ENCODE measurements around the gene DLGAP3. TPM values are rescaled to one million over a fixed set of nuclear protein-coding genes. Genes with fewer than 3 reads are reported as not detected.

The DLGAP3 gene
- total and polyA plus RNA-seq, 2 of the 13 experiments (the other 11 are each of a cell fraction or from before 2014, with no cell fraction given) = 0.03 to 0.04 TPM

DNA sequence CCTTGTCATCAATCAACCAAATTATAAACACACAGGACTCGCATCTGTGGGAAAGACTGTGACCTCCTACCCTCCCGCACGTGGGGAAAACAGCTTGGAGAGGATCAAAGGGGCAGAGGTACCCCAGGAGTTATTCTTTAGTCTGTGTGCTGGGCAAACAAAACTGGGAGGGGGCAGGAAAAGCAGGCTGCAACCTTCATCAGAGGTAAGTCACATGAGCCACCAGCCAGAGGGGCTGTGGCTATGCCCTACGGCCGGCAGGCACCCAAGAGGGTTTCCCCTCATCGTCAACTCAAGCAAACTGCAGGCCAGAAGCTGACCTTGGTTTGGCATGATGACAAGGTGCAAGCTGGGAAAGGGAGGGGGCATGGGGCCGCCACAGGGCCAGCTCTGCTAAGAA is 82.4 kb downstream of the DLGAP3 start (continued):
- TF ChIP-seq, protein P1, sequence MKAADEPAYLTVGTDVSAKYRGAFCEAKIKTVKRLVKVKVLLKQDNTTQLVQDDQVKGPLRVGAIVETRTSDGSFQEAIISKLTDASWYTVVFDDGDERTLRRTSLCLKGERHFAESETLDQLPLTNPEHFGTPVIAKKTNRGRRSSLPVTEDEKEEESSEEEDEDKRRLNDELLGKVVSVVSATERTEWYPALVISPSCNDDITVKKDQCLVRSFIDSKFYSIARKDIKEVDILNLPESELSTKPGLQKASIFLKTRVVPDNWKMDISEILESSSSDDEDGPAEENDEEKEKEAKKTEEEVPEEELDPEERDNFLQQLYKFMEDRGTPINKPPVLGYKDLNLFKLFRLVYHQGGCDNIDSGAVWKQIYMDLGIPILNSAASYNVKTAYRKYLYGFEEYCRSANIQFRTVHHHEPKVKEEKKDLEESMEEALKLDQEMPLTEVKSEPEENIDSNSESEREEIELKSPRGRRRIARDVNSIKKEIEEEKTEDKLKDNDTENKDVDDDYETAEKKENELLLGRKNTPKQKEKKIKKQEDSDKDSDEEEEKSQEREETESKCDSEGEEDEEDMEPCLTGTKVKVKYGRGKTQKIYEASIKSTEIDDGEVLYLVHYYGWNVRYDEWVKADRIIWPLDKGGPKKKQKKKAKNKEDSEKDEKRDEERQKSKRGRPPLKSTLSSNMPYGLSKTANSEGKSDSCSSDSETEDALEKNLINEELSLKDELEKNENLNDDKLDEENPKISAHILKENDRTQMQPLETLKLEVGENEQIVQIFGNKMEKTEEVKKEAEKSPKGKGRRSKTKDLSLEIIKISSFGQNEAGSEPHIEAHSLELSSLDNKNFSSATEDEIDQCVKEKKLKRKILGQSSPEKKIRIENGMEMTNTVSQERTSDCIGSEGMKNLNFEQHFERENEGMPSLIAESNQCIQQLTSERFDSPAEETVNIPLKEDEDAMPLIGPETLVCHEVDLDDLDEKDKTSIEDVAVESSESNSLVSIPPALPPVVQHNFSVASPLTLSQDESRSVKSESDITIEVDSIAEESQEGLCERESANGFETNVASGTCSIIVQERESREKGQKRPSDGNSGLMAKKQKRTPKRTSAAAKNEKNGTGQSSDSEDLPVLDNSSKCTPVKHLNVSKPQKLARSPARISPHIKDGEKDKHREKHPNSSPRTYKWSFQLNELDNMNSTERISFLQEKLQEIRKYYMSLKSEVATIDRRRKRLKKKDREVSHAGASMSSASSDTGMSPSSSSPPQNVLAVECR (CRISPR knock-in tag; IDR thresholded peaks at IDR 0.05; ENCODE audit: borderline replicate concordance) = peak; percentile 35; the same call in 1 of the 2 replicates
- TF ChIP-seq ATF1 (CRISPR knock-in tag; IDR thresholded peaks at IDR 0.05) (no peak), ZMYM4 (CRISPR knock-in tag; IDR thresholded peaks at IDR 0.05) (0 out of 2 replicates have a peak, but pooled peaks have one; percentile 29), GTF2F1 (IDR thresholded peaks at IDR 0.05; ENCODE audit: low read length) (no peak), ZNF841 (CRISPR knock-in tag; IDR thresholded peaks at IDR 0.05; ENCODE audit: borderline replicate concordance) (no peak), ZNF724P (CRISPR knock-in tag; IDR thresholded peaks at IDR 0.05; ENCODE audit: borderline replicate concordance) (no peak), ZFAT (CRISPR knock-in tag; conservative IDR thresholded peaks at IDR 0.05) (no peak), RARA (CRISPR knock-in tag; IDR thresholded peaks at IDR 0.05) (peak; percentile 37; the same call in 1 of the 2 replicates), NR2F1 (CRISPR knock-in tag; IDR thresholded peaks at IDR 0.05) (peak in 1 of 2 experiments; percentile 28; a peak in 1 of 4 replicates), ZNF234 (CRISPR knock-in tag; conservative IDR thresholded peaks at IDR 0.05) (no peak), SALL1 (CRISPR knock-in tag; IDR thresholded peaks at IDR 0.05) (peak; percentile 50), RXRA (CRISPR knock-in tag; IDR thresholded peaks at IDR 0.05) (no peak; the same call in 1 of the 2 replicates), ZNF878 (CRISPR knock-in tag; IDR thresholded peaks at IDR 0.05) (no peak), CBX5 (CRISPR knock-in tag; IDR thresholded peaks at IDR 0.05; ENCODE audit: borderline replicate concordance) (no peak), SYNCRIP (IDR thresholded peaks at IDR 0.05; ENCODE audit: insufficient read depth, low read depth, low read length) (no peak), SRSF1 (optimal IDR thresholded peaks at IDR 0.05; ENCODE audit: low read depth, low read length) (no peak), HDAC6 (IDR thresholded peaks at IDR 0.05; ENCODE audit: low read depth, low read length) (no peak), EP300 (IDR thresholded peaks at IDR 0.05; ENCODE audit: low read depth in 2 of 2, low read length in 2 of 2) (0 out of 4 replicates have a peak, but pooled peaks of 1 of the 2 experiments have one; percentile 22), EP300 (CRISPR knock-in tag; IDR thresholded peaks at IDR 0.05; ENCODE audit: borderline replicate concordance) (no peak), FOXA3 (CRISPR knock-in tag; IDR thresholded peaks at IDR 0.05) (peak; percentile 42; the same call in 1 of the 2 replicates), FOXP1 (IDR thresholded peaks at IDR 0.05) (no peak), FOXP1 (CRISPR knock-in tag; IDR thresholded peaks at IDR 0.05) (peak; percentile 76), ZNF296 (CRISPR knock-in tag; conservative IDR thresholded peaks at IDR 0.05) (no peak), HMG20B (CRISPR knock-in tag; conservative IDR thresholded peaks at IDR 0.05) (0 out of 2 replicates have a peak, but pooled peaks have one; percentile 49), HDAC2 (CRISPR knock-in tag; IDR thresholded peaks at IDR 0.05) (peak; percentile 30; the same call in 1 of the 2 replicates), SOX6 (IDR thresholded peaks at IDR 0.05) (no peak), SOX6 (CRISPR knock-in tag; IDR thresholded peaks at IDR 0.05) (peak; percentile 97), ZNF383 (CRISPR knock-in tag; IDR thresholded peaks at IDR 0.05; ENCODE audit: borderline replicate concordance) (no peak)
- TF ChIP-seq, protein P2, sequence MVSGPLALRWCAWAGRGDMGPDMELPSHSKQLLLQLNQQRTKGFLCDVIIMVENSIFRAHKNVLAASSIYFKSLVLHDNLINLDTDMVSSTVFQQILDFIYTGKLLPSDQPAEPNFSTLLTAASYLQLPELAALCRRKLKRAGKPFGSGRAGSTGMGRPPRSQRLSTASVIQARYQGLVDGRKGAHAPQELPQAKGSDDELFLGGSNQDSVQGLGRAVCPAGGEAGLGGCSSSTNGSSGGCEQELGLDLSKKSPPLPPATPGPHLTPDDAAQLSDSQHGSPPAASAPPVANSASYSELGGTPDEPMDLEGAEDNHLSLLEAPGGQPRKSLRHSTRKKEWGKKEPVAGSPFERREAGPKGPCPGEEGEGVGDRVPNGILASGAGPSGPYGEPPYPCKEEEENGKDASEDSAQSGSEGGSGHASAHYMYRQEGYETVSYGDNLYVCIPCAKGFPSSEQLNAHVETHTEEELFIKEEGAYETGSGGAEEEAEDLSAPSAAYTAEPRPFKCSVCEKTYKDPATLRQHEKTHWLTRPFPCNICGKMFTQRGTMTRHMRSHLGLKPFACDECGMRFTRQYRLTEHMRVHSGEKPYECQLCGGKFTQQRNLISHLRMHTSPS (CRISPR knock-in tag; IDR thresholded peaks at IDR 0.05; ENCODE audit: low read depth) = no peak

Data from HepG2 (cell line).